ENCODE measurements around the gene CPNE1. TPM values are rescaled to one million over a fixed set of nuclear protein-coding genes. Genes with fewer than 3 reads are reported as not detected.

The CPNE1 gene
- total RNA-seq, 1 donor from 2014 or later = 116 TPM

GRCh38 chr20:35588397-35588796 is 76.3 kb downstream of the CPNE1 start:
- H3K9ac ChIP-seq (ENCODE audit: low read depth in 1 of 3, low read length in 3 of 3) = no peak overlapping the region
- H3K27me3 ChIP-seq (ENCODE audit: control insufficient read depth in 3 of 3, insufficient read depth in 3 of 3, low read length in 3 of 3) = no peaks in the 10 kb centered on the region
- H3K4me1 ChIP-seq (ENCODE audit: control insufficient read depth in 3 of 3, insufficient read depth in 3 of 3, low read length in 3 of 3) = no peaks in the 10 kb centered on the region
- no peak overlapping the region for H3K27ac ChIP-seq (ENCODE audit: low read depth, low read length)
- H3K4me3 ChIP-seq (ENCODE audit: low read length in 3 of 3) = no peak overlapping the region
- H3K36me3 ChIP-seq (ENCODE audit: control insufficient read depth in 3 of 3, insufficient read depth in 3 of 3, low read length in 3 of 3) = no peaks in the 10 kb centered on the region
- no peaks in the 10 kb centered on the region for H3K9me3 ChIP-seq (ENCODE audit: control insufficient read depth in 3 of 3, low read length in 3 of 3)

- Histone ChIP-seq H3K36me3 (ENCODE audit: control insufficient read depth in 3 of 3, insufficient read depth in 3 of 3, low read length in 3 of 3) (no peaks in the 10 kb centered on the region), H3K27ac (ENCODE audit: low read depth, low read length) (no peak overlapping the region), H3K27me3 (ENCODE audit: control insufficient read depth in 3 of 3, insufficient read depth in 3 of 3, low read length in 3 of 3) (no peaks in the 10 kb centered on the region), H3K4me1 (ENCODE audit: control insufficient read depth in 3 of 3, insufficient read depth in 3 of 3, low read length in 3 of 3) (no peaks in the 10 kb centered on the region), H3K9ac (ENCODE audit: low read depth in 1 of 3, low read length in 3 of 3) (no peak overlapping the region), H3K9me3 (ENCODE audit: control insufficient read depth in 3 of 3, low read length in 3 of 3) (no peaks in the 10 kb centered on the region), H3K4me3 (ENCODE audit: low read length in 3 of 3) (no peak overlapping the region)
Measured at GRCh38 chr20:35587436-35587835, 77.3 kb downstream of the CPNE1 start.

- H3K4me1 ChIP-seq (ENCODE audit: control insufficient read depth in 3 of 3, insufficient read depth in 3 of 3, low read length in 3 of 3) = no peaks in the 10 kb centered on the region
- no peaks in the 10 kb centered on the region for H3K9me3 ChIP-seq (ENCODE audit: control insufficient read depth in 3 of 3, low read length in 3 of 3)
- no peak overlapping the region for H3K4me3 ChIP-seq (ENCODE audit: low read length in 3 of 3)
- H3K27ac ChIP-seq (ENCODE audit: low read depth, low read length) = no peak overlapping the region
- H3K36me3 ChIP-seq (ENCODE audit: control insufficient read depth in 3 of 3, insufficient read depth in 3 of 3, low read length in 3 of 3) = no peaks in the 10 kb centered on the region
- no peak overlapping the region for H3K9ac ChIP-seq (ENCODE audit: low read depth in 1 of 3, low read length in 3 of 3)
- H3K27me3 ChIP-seq (ENCODE audit: control insufficient read depth in 3 of 3, insufficient read depth in 3 of 3, low read length in 3 of 3) = no peaks in the 10 kb centered on the region
Measured at GRCh38 chr20:35586751-35587425, 77.8 kb downstream of the CPNE1 start.

- Histone ChIP-seq H3K9me3 (ENCODE audit: control insufficient read depth in 3 of 3, low read length in 3 of 3) (peaks cover 0 to 2% (median 0%) of the 10 kb centered on the region in 3 donors), H3K27ac (ENCODE audit: low read depth, low read length) (no peak overlapping the region), H3K9ac (ENCODE audit: low read depth in 1 of 3, low read length in 3 of 3) (no peak overlapping the region), H3K4me1 (ENCODE audit: control insufficient read depth in 3 of 3, insufficient read depth in 3 of 3, low read length in 3 of 3) (no peaks in the 10 kb centered on the region), H3K27me3 (ENCODE audit: control insufficient read depth in 3 of 3, insufficient read depth in 3 of 3, low read length in 3 of 3) (no peaks in the 10 kb centered on the region), H3K36me3 (ENCODE audit: control insufficient read depth in 3 of 3, insufficient read depth in 3 of 3, low read length in 3 of 3) (no peaks in the 10 kb centered on the region), H3K4me3 (ENCODE audit: low read length in 3 of 3) (no peak overlapping the region)
Measured at GRCh38 chr20:35583636-35584560, 80.8 kb downstream of the CPNE1 start.

GRCh38 chr20:35582741-35583404 is 81.8 kb downstream of the CPNE1 start:
- H3K9me3 ChIP-seq (ENCODE audit: control insufficient read depth in 3 of 3, low read length in 3 of 3) = peaks cover 0 to 2% (median 0%) of the 10 kb centered on the region in 3 donors
- no peak overlapping the region for H3K9ac ChIP-seq (ENCODE audit: low read depth in 1 of 3, low read length in 3 of 3)
- H3K36me3 ChIP-seq (ENCODE audit: control insufficient read depth in 3 of 3, insufficient read depth in 3 of 3, low read length in 3 of 3) = no peaks in the 10 kb centered on the region
- no peak overlapping the region for H3K4me3 ChIP-seq (ENCODE audit: low read length in 3 of 3)
- H3K4me1 ChIP-seq (ENCODE audit: control insufficient read depth in 3 of 3, insufficient read depth in 3 of 3, low read length in 3 of 3) = no peaks in the 10 kb centered on the region
- H3K27me3 ChIP-seq (ENCODE audit: control insufficient read depth in 3 of 3, insufficient read depth in 3 of 3, low read length in 3 of 3) = no peaks in the 10 kb centered on the region
- H3K27ac ChIP-seq (ENCODE audit: low read depth, low read length) = no peak overlapping the region

- no peak overlapping the region for H3K4me3 ChIP-seq (ENCODE audit: low read length in 3 of 3)
- no peaks in the 10 kb centered on the region for H3K27me3 ChIP-seq (ENCODE audit: control insufficient read depth in 3 of 3, insufficient read depth in 3 of 3, low read length in 3 of 3)
- no peak overlapping the region for H3K9ac ChIP-seq (ENCODE audit: low read depth in 1 of 3, low read length in 3 of 3)
- H3K4me1 ChIP-seq (ENCODE audit: control insufficient read depth in 3 of 3, insufficient read depth in 3 of 3, low read length in 3 of 3) = no peaks in the 10 kb centered on the region
- no peaks in the 10 kb centered on the region for H3K36me3 ChIP-seq (ENCODE audit: control insufficient read depth in 3 of 3, insufficient read depth in 3 of 3, low read length in 3 of 3)
- H3K9me3 ChIP-seq (ENCODE audit: control insufficient read depth in 3 of 3, low read length in 3 of 3) = peaks cover 0 to 2% (median 0%) of the 10 kb centered on the region in 3 donors
- no peak overlapping the region for H3K27ac ChIP-seq (ENCODE audit: low read depth, low read length)
Measured at GRCh38 chr20:35582131-35582530, 82.6 kb downstream of the CPNE1 start.

GRCh38 chr20:35579196-35579595 is 85.5 kb downstream of the CPNE1 start:
- peaks cover 0 to 2% (median 0%) of the 10 kb centered on the region in 3 donors for H3K9me3 ChIP-seq (ENCODE audit: control insufficient read depth in 3 of 3, low read length in 3 of 3)
- H3K27me3 ChIP-seq (ENCODE audit: control insufficient read depth in 3 of 3, insufficient read depth in 3 of 3, low read length in 3 of 3) = no peaks in the 10 kb centered on the region
- H3K4me3 ChIP-seq (ENCODE audit: low read length in 3 of 3) = no peak overlapping the region
- no peak overlapping the region for H3K27ac ChIP-seq (ENCODE audit: low read depth, low read length)
- no peaks in the 10 kb centered on the region for H3K36me3 ChIP-seq (ENCODE audit: control insufficient read depth in 3 of 3, insufficient read depth in 3 of 3, low read length in 3 of 3)
- no peaks in the 10 kb centered on the region for H3K4me1 ChIP-seq (ENCODE audit: control insufficient read depth in 3 of 3, insufficient read depth in 3 of 3, low read length in 3 of 3)
- H3K9ac ChIP-seq (ENCODE audit: low read depth in 1 of 3, low read length in 3 of 3) = no peak overlapping the region

GRCh38 chr20:35578469-35578868 is 86.2 kb downstream of the CPNE1 start:
- H3K27me3 ChIP-seq (ENCODE audit: control insufficient read depth in 3 of 3, insufficient read depth in 3 of 3, low read length in 3 of 3) = no peaks in the 10 kb centered on the region
- H3K4me3 ChIP-seq (ENCODE audit: low read length in 3 of 3) = no peak overlapping the region
- H3K4me1 ChIP-seq (ENCODE audit: control insufficient read depth in 3 of 3, insufficient read depth in 3 of 3, low read length in 3 of 3) = no peaks in the 10 kb centered on the region
- no peak overlapping the region for H3K9ac ChIP-seq (ENCODE audit: low read depth in 1 of 3, low read length in 3 of 3)
- H3K27ac ChIP-seq (ENCODE audit: low read depth, low read length) = no peak overlapping the region
- no peaks in the 10 kb centered on the region for H3K36me3 ChIP-seq (ENCODE audit: control insufficient read depth in 3 of 3, insufficient read depth in 3 of 3, low read length in 3 of 3)
- H3K9me3 ChIP-seq (ENCODE audit: control insufficient read depth in 3 of 3, low read length in 3 of 3) = peaks cover 0 to 2% (median 0%) of the 10 kb centered on the region in 3 donors

GRCh38 chr20:35576816-35577215 is 87.9 kb downstream of the CPNE1 start:
- no peaks in the 10 kb centered on the region for H3K4me1 ChIP-seq (ENCODE audit: control insufficient read depth in 3 of 3, insufficient read depth in 3 of 3, low read length in 3 of 3)
- H3K4me3 ChIP-seq (ENCODE audit: low read length in 3 of 3) = no peak overlapping the region
- no peak overlapping the region for H3K9ac ChIP-seq (ENCODE audit: low read depth in 1 of 3, low read length in 3 of 3)
- H3K9me3 ChIP-seq (ENCODE audit: control insufficient read depth in 3 of 3, low read length in 3 of 3) = peaks cover 2 to 4% (median 3%) of the 10 kb centered on the region in 3 donors
- no peaks in the 10 kb centered on the region for H3K36me3 ChIP-seq (ENCODE audit: control insufficient read depth in 3 of 3, insufficient read depth in 3 of 3, low read length in 3 of 3)
- no peak overlapping the region for H3K27ac ChIP-seq (ENCODE audit: low read depth, low read length)
- no peaks in the 10 kb centered on the region for H3K27me3 ChIP-seq (ENCODE audit: control insufficient read depth in 3 of 3, insufficient read depth in 3 of 3, low read length in 3 of 3)

Measured in skeletal muscle tissue (tissue), 4 donors.